NCI-H2227 treated with DMSO at 0.1 percent for 48 hours (cell line): ENCODE results near the gene DMRTC1B.
"Not testable (repeated sequence)": the region's sequence is repeated elsewhere in the genome, so short reads cannot be mapped to it uniquely, and the experiment has no call there.

Source experiments
- DNase-seq: peaks from one replicate; lab custom pipeline; 2025; lab: John Stamatoyannopoulos, UW

DMRTC1B gene

GRCh38 chrX:72776653-72777466, at the start of gene DMRTC1B:
DMRTC1B (plus strand) TSS chrX:72776890; CDS start chrX:72845136, 68,246 bp downstream.
- DNase-seq, result not testable (repeated sequence)

- DNase-seq, result no peak
Measured at GRCh38 chrX:72727846-72728245, 48.8 kb upstream of the DMRTC1B start.

GRCh38 chrX:72733636-72734035, 43.1 kb upstream of the DMRTC1B start:
- DNase-seq, result not testable (repeated sequence)

- DNase-seq, result no peak
Measured at GRCh38 chrX:72735561-72735960, 41.1 kb upstream of the DMRTC1B start.

- not testable (repeated sequence) for DNase-seq
Measured at GRCh38 chrX:72745546-72745945, 31.1 kb upstream of the DMRTC1B start.

GRCh38 chrX:72748545-72748944, 28.1 kb upstream of the DMRTC1B start:
- not testable (repeated sequence) for DNase-seq

- not testable (repeated sequence) for DNase-seq
Measured at GRCh38 chrX:72760454-72760853, 16.2 kb upstream of the DMRTC1B start.

- not testable (repeated sequence) for DNase-seq
Measured at GRCh38 chrX:72777467-72777790, 739 bp downstream of the DMRTC1B start.

GRCh38 chrX:72778146-72778545, 1.5 kb downstream of the DMRTC1B start:
- DNase-seq, result not testable (repeated sequence)

GRCh38 chrX:72782560-72782959, 5.9 kb downstream of the DMRTC1B start, which contains the start of gene FAM236B:
FAM236B (minus strand) TSS chrX:72782660; CDS start chrX:72782560, 100 bp downstream.
- not testable (repeated sequence) for DNase-seq

- DNase-seq, result not testable (repeated sequence)
Measured at GRCh38 chrX:72783365-72783936, 6.8 kb downstream of the DMRTC1B start.

GRCh38 chrX:72783964-72784363, 7.3 kb downstream of the DMRTC1B start:
- not testable (repeated sequence) for DNase-seq

GRCh38 chrX:72788142-72788541, 11.5 kb downstream of the DMRTC1B start:
- not testable (repeated sequence) for DNase-seq

- DNase-seq, result not testable (repeated sequence)
Measured at GRCh38 chrX:72790390-72790789, 13.7 kb downstream of the DMRTC1B start.

GRCh38 chrX:72808110-72808509, 31.4 kb downstream of the DMRTC1B start, which contains the start of gene FAM236D:
FAM236D (minus strand) TSS chrX:72808210; CDS start chrX:72808110, 100 bp downstream.
- not testable (repeated sequence) for DNase-seq

- DNase-seq, result not testable (repeated sequence)
Measured at GRCh38 chrX:72830701-72831100, 54.0 kb downstream of the DMRTC1B start.

- DNase-seq, result not testable (repeated sequence)
Measured at GRCh38 chrX:72837532-72837931, 60.8 kb downstream of the DMRTC1B start.

- DNase-seq, result not testable (repeated sequence)
Measured at GRCh38 chrX:72882898-72883297, 106.2 kb downstream of the DMRTC1B start.

GRCh38 chrX:72889740-72890139, 113.0 kb downstream of the DMRTC1B start:
- DNase-seq, result not testable (repeated sequence)
